ENCODE data around the gene DPH2.

Gene DPH2

DNA sequence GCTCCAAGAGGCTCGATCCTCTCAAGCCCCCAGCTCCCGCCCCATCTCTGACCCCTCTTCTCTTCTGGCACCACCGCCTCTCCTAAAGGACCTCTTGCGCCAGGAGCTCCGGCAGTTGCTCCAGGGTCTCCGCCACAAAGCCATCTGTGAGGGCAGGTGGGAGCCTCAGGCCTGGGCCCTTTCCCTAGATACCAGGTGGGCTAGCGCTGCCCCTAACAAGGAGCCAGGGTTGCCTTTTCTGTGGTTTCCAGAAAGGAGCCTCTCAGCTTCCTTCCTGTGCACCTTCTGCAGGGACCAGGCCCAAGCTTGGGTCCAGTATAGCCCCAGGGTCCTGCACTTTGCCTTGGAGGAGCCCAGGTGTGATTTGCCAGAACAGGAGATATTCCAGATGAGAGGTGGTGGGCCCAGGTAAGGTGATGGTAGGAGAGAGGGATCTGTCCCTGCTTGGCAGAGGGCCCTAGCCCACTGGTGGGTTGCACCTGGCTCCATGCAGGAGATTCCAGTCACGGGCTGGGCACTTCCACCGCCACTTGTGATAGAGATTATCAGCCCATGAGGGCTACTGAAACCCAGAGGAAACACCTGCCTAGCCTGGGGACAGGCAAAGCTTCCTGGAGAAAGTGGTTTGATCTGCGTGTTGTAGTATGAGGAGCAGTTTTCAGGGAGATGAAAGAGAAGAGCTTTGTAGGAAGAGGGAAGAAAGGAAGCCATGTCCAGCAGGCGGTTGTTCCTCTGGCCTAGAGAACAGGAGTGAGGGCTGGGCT, 22.6 kb downstream of the DPH2 start:
- Histone ChIP-seq H2AK5ac (ENCODE audit: low read length) (no peak overlapping the region), H3K9ac (ENCODE audit: low read length) (peak overlapping the region; percentile 33), H3K36me3 (ENCODE audit: control insufficient read depth in 1 of 2, insufficient read depth in 2 of 2, low read length in 2 of 2) (no peaks in the 10 kb centered on the region), H3K14ac (ENCODE audit: low read length) (no peak overlapping the region), H3K79me1 (ENCODE audit: low read length) (peaks cover 9% of the 10 kb centered on the region), H3K4me3 (ENCODE audit: low read depth, low read length) (peak overlapping the region; percentile 86), H3K18ac (ENCODE audit: low read length) (no peak overlapping the region), H4K8ac (ENCODE audit: low read depth, low read length) (peak overlapping the region; percentile 5), H3K27ac (ENCODE audit: low read depth, low read length) (no peak overlapping the region), H3K23ac (ENCODE audit: low read length) (no peak overlapping the region), H3K79me2 (ENCODE audit: control insufficient read depth, insufficient read depth, low read length, poor library complexity) (peaks cover 2% of the 10 kb centered on the region), H2AFZ (ENCODE audit: insufficient read depth, low read length, poor library complexity) (no peak overlapping the region), H3K4me2 (ENCODE audit: low read length) (peak overlapping the region; percentile 90), H2BK5ac (ENCODE audit: low read depth, low read length, poor library complexity) (no peak overlapping the region), H4K12ac (ENCODE audit: low read depth, low read length) (no peak overlapping the region), H3K9me3 (ENCODE audit: insufficient read depth, low read depth, low read length) (peaks cover 3% of the 10 kb centered on the region), H2BK120ac (ENCODE audit: insufficient read depth, low read length, poor library complexity) (no peak overlapping the region), H3K4ac (ENCODE audit: low read depth, low read length) (no peak overlapping the region), H3K27me3 (ENCODE audit: insufficient read depth, low read length) (no peaks in the 10 kb centered on the region), H2BK12ac (ENCODE audit: low read length) (no peak overlapping the region), H4K91ac (ENCODE audit: low read depth, low read length) (no peak overlapping the region), H3K4me1 (ENCODE audit: control insufficient read depth in 1 of 2, insufficient read depth in 2 of 2, low read length in 2 of 2) (peaks cover 7 to 9% of the 10 kb centered on the region in 2 experiments)
- WGBS (ENCODE audit: extremely low coverage, insufficient coverage, insufficient read length) = no CpG with 5 or more reads among the region's 11 CpGs
- peak; percentile 86 to 88 for DNase-seq

DNA sequence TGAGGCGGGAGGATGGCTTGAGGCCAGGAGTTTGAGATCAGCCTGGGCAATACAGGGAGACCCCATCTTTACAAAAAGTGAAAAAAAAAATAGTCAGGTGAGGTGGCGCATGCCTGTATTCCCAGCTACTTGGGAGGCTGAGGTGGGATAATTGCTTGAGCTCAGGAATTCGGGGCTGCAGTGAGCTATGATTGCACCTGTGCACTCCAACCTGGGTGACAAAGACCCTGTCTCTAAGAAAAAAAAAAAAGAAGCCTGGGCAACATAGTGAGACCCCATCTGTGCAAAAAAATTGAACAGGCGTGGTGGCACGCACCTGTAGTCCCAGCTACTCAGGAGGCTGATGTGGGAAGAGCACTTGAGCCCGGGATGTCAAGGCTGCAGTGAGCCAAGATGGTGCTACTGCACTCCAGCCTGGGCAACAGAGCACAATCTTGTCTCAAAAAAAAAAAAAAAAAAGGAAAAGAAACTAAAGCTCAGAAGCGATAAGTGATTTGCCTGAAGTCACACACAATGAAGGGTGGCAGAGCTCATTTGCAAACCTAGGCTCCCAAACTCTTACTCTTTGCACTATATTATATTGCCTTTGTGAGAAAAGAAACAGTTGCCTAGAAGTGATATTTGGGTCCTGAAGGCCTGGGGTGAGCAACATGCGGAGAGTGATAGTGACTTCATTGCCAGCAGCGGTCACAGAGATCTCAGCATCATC, 23.6 kb downstream of the DPH2 start:
- H4K8ac ChIP-seq (ENCODE audit: low read depth, low read length) = no peak overlapping the region
- H3K27ac ChIP-seq (ENCODE audit: low read depth, low read length) = no peak overlapping the region
- H3K27me3 ChIP-seq (ENCODE audit: insufficient read depth, low read length) = no peaks in the 10 kb centered on the region
- H2BK5ac ChIP-seq (ENCODE audit: low read depth, low read length, poor library complexity) = no peak overlapping the region
- H3K18ac ChIP-seq (ENCODE audit: low read length) = no peak overlapping the region
- H3K23ac ChIP-seq (ENCODE audit: low read length) = no peak overlapping the region
- peaks cover 7 to 9% of the 10 kb centered on the region in 2 experiments for H3K4me1 ChIP-seq (ENCODE audit: control insufficient read depth in 1 of 2, insufficient read depth in 2 of 2, low read length in 2 of 2)
- peaks cover 2% of the 10 kb centered on the region for H3K79me2 ChIP-seq (ENCODE audit: control insufficient read depth, insufficient read depth, low read length, poor library complexity)
- no peak overlapping the region for H3K4ac ChIP-seq (ENCODE audit: low read depth, low read length)
- H3K9me3 ChIP-seq (ENCODE audit: insufficient read depth, low read depth, low read length) = no peaks in the 10 kb centered on the region
- H3K4me3 ChIP-seq (ENCODE audit: low read depth, low read length) = no peak overlapping the region
- H3K36me3 ChIP-seq (ENCODE audit: control insufficient read depth in 1 of 2, insufficient read depth in 2 of 2, low read length in 2 of 2) = no peaks in the 10 kb centered on the region
- no peak overlapping the region for H2BK12ac ChIP-seq (ENCODE audit: low read length)
- WGBS (ENCODE audit: extremely low coverage, insufficient coverage, insufficient read length) = no CpG with 5 or more reads among the region's 9 CpGs
- no peak overlapping the region for H2AK5ac ChIP-seq (ENCODE audit: low read length)
- H4K12ac ChIP-seq (ENCODE audit: low read depth, low read length) = no peak overlapping the region
- H3K14ac ChIP-seq (ENCODE audit: low read length) = no peak overlapping the region
- no peak overlapping the region for H3K9ac ChIP-seq (ENCODE audit: low read length)
- peaks cover 9% of the 10 kb centered on the region for H3K79me1 ChIP-seq (ENCODE audit: low read length)
- H2BK120ac ChIP-seq (ENCODE audit: insufficient read depth, low read length, poor library complexity) = no peak overlapping the region
- no peak for DNase-seq
- no peak overlapping the region for H4K91ac ChIP-seq (ENCODE audit: low read depth, low read length)
- H2AFZ ChIP-seq (ENCODE audit: insufficient read depth, low read length, poor library complexity) = no peak overlapping the region
- H3K4me2 ChIP-seq (ENCODE audit: low read length) = no peak overlapping the region

DNA sequence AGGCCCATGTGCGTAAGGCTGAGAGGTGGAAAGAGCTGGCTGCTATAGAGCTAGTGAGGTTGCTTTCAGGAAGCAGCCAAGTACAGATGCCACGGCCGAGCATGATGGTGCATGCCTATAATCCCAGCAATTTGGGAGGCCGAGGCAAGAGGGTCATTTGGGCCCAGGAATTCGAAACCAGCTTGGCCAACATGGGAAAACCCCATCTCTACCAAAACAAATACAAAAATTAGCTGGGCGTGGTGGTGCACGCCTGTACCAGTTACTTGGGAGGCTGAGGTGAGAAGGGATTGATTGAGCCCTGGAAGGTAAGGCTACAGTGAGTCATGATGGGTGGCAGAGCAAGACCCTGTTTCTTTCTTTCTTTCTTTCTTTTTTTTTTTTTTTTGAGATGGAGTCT, 24.3 kb downstream of the DPH2 start:
- H4K12ac ChIP-seq (ENCODE audit: low read depth, low read length) = no peak overlapping the region

DNA sequence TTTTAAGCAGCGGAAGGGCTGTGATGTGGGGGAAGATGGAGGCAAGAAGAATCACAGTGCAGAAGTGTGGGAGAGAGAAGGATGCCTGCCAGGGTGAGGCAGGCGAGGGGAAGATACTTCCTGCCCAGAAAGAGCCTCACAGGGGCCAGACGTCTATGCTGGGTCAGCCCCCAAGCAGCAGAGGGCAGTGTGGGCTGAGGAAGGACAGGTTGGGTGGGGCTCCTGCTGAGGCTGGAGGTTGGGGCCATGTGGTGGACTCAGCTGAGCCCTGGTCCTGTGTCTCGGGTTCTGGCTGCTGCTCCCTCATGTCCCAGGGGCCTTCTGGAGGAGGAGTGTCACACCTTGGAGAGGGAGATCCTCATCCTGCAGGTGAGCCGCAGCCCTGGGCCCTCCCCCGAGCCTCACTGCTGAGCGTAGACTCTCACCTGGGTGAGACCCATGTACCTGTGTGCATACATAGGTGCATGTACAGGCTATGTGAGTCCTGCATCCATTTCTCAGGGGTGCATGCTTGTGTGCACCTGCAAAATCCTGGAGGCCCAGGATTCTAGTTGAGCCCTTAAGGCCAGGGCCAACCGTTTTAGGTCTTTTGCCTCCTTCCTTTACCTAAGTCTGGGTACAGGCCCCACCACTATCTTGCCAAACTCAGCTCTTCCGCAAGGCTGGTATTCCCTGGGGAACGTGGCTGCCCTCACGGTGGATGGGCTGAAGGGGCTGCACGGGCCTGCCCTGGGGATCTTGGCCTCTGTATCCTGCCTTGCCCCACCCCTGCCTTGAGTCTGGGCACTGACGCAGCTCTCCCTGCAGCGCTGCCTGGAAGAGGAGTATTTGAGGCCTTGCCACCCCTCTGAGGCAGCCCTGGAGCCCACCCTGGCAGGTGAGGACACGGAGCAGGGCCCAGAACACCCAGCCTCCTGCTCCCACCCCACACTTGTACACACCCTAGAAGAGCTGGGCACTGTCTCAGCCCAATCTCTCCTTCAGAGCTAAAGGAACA, 25.3 kb downstream of the DPH2 start:
- DNase-seq = no peak

More for the DNA sequence above, 24.3 kb downstream of the DPH2 start:
- no peaks in the 10 kb centered on the region for H3K36me3 ChIP-seq (ENCODE audit: control insufficient read depth in 1 of 2, insufficient read depth in 2 of 2, low read length in 2 of 2)
- no peak overlapping the region for H2BK5ac ChIP-seq (ENCODE audit: low read depth, low read length, poor library complexity)
- no CpG with 5 or more reads among the region's 7 CpGs for WGBS (ENCODE audit: extremely low coverage, insufficient coverage, insufficient read length)
- H3K4me3 ChIP-seq (ENCODE audit: low read depth, low read length) = no peak overlapping the region
- no peak overlapping the region for H2BK12ac ChIP-seq (ENCODE audit: low read length)
- no peak overlapping the region for H3K4me2 ChIP-seq (ENCODE audit: low read length)
- DNase-seq = no peak
- H3K4ac ChIP-seq (ENCODE audit: low read depth, low read length) = no peak overlapping the region
- H3K9ac ChIP-seq (ENCODE audit: low read length) = no peak overlapping the region
- peaks cover 2% of the 10 kb centered on the region for H3K79me2 ChIP-seq (ENCODE audit: control insufficient read depth, insufficient read depth, low read length, poor library complexity)
- no peak overlapping the region for H3K14ac ChIP-seq (ENCODE audit: low read length)
- H2BK120ac ChIP-seq (ENCODE audit: insufficient read depth, low read length, poor library complexity) = no peak overlapping the region
- no peak overlapping the region for H3K23ac ChIP-seq (ENCODE audit: low read length)
- H3K4me1 ChIP-seq (ENCODE audit: control insufficient read depth in 1 of 2, insufficient read depth in 2 of 2, low read length in 2 of 2) = peaks cover 7 to 9% of the 10 kb centered on the region in 2 experiments
- H3K27me3 ChIP-seq (ENCODE audit: insufficient read depth, low read length) = no peaks in the 10 kb centered on the region
- H3K27ac ChIP-seq (ENCODE audit: low read depth, low read length) = no peak overlapping the region
- no peak overlapping the region for H2AK5ac ChIP-seq (ENCODE audit: low read length)
- H3K18ac ChIP-seq (ENCODE audit: low read length) = no peak overlapping the region
- no peak overlapping the region for H4K91ac ChIP-seq (ENCODE audit: low read depth, low read length)
- H3K79me1 ChIP-seq (ENCODE audit: low read length) = peaks cover 9% of the 10 kb centered on the region
- no peak overlapping the region for H4K8ac ChIP-seq (ENCODE audit: low read depth, low read length)
- H2AFZ ChIP-seq (ENCODE audit: insufficient read depth, low read length, poor library complexity) = no peak overlapping the region
- no peaks in the 10 kb centered on the region for H3K9me3 ChIP-seq (ENCODE audit: insufficient read depth, low read depth, low read length)

More for the DNA sequence above, 25.3 kb downstream of the DPH2 start:
- no CpG with 5 or more reads among the region's 15 CpGs for WGBS (ENCODE audit: extremely low coverage, insufficient coverage, insufficient read length)
- H3K4me1 ChIP-seq (ENCODE audit: control insufficient read depth in 1 of 2, insufficient read depth in 2 of 2, low read length in 2 of 2) = peaks cover 7 to 9% of the 10 kb centered on the region in 2 experiments
- H3K9ac ChIP-seq (ENCODE audit: low read length) = no peak overlapping the region
- H3K4me3 ChIP-seq (ENCODE audit: low read depth, low read length) = no peak overlapping the region
- peaks cover 2% of the 10 kb centered on the region for H3K79me2 ChIP-seq (ENCODE audit: control insufficient read depth, insufficient read depth, low read length, poor library complexity)
- H2BK5ac ChIP-seq (ENCODE audit: low read depth, low read length, poor library complexity) = no peak overlapping the region
- H4K91ac ChIP-seq (ENCODE audit: low read depth, low read length) = no peak overlapping the region
- H3K27me3 ChIP-seq (ENCODE audit: insufficient read depth, low read length) = no peaks in the 10 kb centered on the region
- no peak overlapping the region for H3K23ac ChIP-seq (ENCODE audit: low read length)
- no peak overlapping the region for H4K8ac ChIP-seq (ENCODE audit: low read depth, low read length)
- no peak overlapping the region for H3K14ac ChIP-seq (ENCODE audit: low read length)
- H3K36me3 ChIP-seq (ENCODE audit: control insufficient read depth in 1 of 2, insufficient read depth in 2 of 2, low read length in 2 of 2) = no peaks in the 10 kb centered on the region
- H3K27ac ChIP-seq (ENCODE audit: low read depth, low read length) = no peak overlapping the region
- H3K4ac ChIP-seq (ENCODE audit: low read depth, low read length) = no peak overlapping the region
- H3K9me3 ChIP-seq (ENCODE audit: insufficient read depth, low read depth, low read length) = no peaks in the 10 kb centered on the region
- H2AK5ac ChIP-seq (ENCODE audit: low read length) = no peak overlapping the region
- H2BK12ac ChIP-seq (ENCODE audit: low read length) = no peak overlapping the region
- H4K12ac ChIP-seq (ENCODE audit: low read depth, low read length) = no peak overlapping the region
- H3K4me2 ChIP-seq (ENCODE audit: low read length) = no peak overlapping the region
- H2AFZ ChIP-seq (ENCODE audit: insufficient read depth, low read length, poor library complexity) = no peak overlapping the region
- H3K79me1 ChIP-seq (ENCODE audit: low read length) = peaks cover 9% of the 10 kb centered on the region
- H3K18ac ChIP-seq (ENCODE audit: low read length) = no peak overlapping the region
- no peak overlapping the region for H2BK120ac ChIP-seq (ENCODE audit: insufficient read depth, low read length, poor library complexity)

Data from trophoblast cell (in vitro differentiated cells and primary cell).